Fibroblast of pulmonary artery (primary cell): ENCODE data around the gene CUL2.
A peak's percentile ranks its signal among the peaks of the same experiment; 100 is the strongest.

Source experiments
- DNase-seq: peaks from one replicate; pipeline ENCODE4 v3.0.0-alpha.2; 2010; ENCODE audit warnings: low read depth
- H3K4me3 ChIP-seq: replicated peaks from 2 replicates; pipeline ENCODE4 v1.5.1; 2011; ENCODE audit warnings: low read depth, mild to moderate bottlenecking, control low read depth, low read length, moderate library complexity
- CTCF ChIP-seq: IDR thresholded peaks from 2 replicates; pipeline ENCODE4 v1.5.1; 2011; ENCODE audit warnings: mild to moderate bottlenecking, control low read depth, low read length, inconsistent platforms; ENCODE audit errors: missing control alignments

CUL2 gene

GRCh38 chr10:35007858-35008301 lies 82.3 kb downstream of the CUL2 start:
- H3K4me3 ChIP-seq: no peak overlapping the region
- TF ChIP-seq CTCF: no peak
- DNase-seq: no peak

GRCh38 chr10:35006836-35007235 lies 83.3 kb downstream of the CUL2 start:
- DNase-seq: peak; percentile 82
- H3K4me3 ChIP-seq: no peak overlapping the region
- TF ChIP-seq CTCF: no peak

- DNase-seq: peak; percentile 99
- H3K4me3 ChIP-seq: no peak overlapping the region
- TF ChIP-seq CTCF: no peak
Observed at GRCh38 chr10:35005868-35006267, 84.3 kb downstream of the CUL2 start.

GRCh38 chr10:35004651-35005050 lies 85.5 kb downstream of the CUL2 start:
- TF ChIP-seq CTCF: no peak
- no peak for DNase-seq
- no peak overlapping the region for H3K4me3 ChIP-seq

GRCh38 chr10:35003906-35004305 lies 86.2 kb downstream of the CUL2 start:
- no peak overlapping the region for H3K4me3 ChIP-seq
- no peak for DNase-seq
- TF ChIP-seq CTCF: no peak

- H3K4me3 ChIP-seq: no peak overlapping the region
- DNase-seq: peak; percentile 62
- no peak for TF ChIP-seq CTCF
Observed at GRCh38 chr10:35000936-35001335, 89.2 kb downstream of the CUL2 start.

GRCh38 chr10:34999532-34999931 lies 90.6 kb downstream of the CUL2 start:
- no peak for TF ChIP-seq CTCF
- H3K4me3 ChIP-seq: no peak overlapping the region
- DNase-seq: no peak
